ENCODE data around the gene USP34.

The USP34 gene

GRCh38 chr2:61334466-61334865, 136.4 kb downstream of the USP34 start:
- TF ChIP-seq CTCF (conservative IDR thresholded peaks at IDR 0.05; ENCODE audit: low read length), result no peak
- H3K4me3 ChIP-seq (ENCODE audit: low read length), result no peak overlapping the region
- no peak for DNase-seq (ENCODE audit: low read depth)

GRCh38 chr2:61328707-61329251, 142.1 kb downstream of the USP34 start:
- peak; percentile 17 for DNase-seq (ENCODE audit: low read depth)
- no peak for TF ChIP-seq CTCF (conservative IDR thresholded peaks at IDR 0.05; ENCODE audit: low read length)
- H3K4me3 ChIP-seq (ENCODE audit: low read length), result no peak overlapping the region

GRCh38 chr2:61327173-61327572, 143.7 kb downstream of the USP34 start:
- H3K4me3 ChIP-seq (ENCODE audit: low read length), result no peak overlapping the region
- no peak for TF ChIP-seq CTCF (conservative IDR thresholded peaks at IDR 0.05; ENCODE audit: low read length)
- DNase-seq (ENCODE audit: low read depth), result no peak

- H3K4me3 ChIP-seq (ENCODE audit: low read length), result no peak overlapping the region
- no peak for DNase-seq (ENCODE audit: low read depth)
- no peak for TF ChIP-seq CTCF (conservative IDR thresholded peaks at IDR 0.05; ENCODE audit: low read length)
Observed at GRCh38 chr2:61326423-61326822, 144.5 kb downstream of the USP34 start.

GRCh38 chr2:61320181-61320580, 150.7 kb downstream of the USP34 start:
- TF ChIP-seq CTCF (conservative IDR thresholded peaks at IDR 0.05; ENCODE audit: low read length), result no peak
- DNase-seq (ENCODE audit: low read depth), result no peak
- no peak overlapping the region for H3K4me3 ChIP-seq (ENCODE audit: low read length)

GRCh38 chr2:61318553-61318952, 152.3 kb downstream of the USP34 start:
- H3K4me3 ChIP-seq (ENCODE audit: low read length), result no peak overlapping the region
- no peak for TF ChIP-seq CTCF (conservative IDR thresholded peaks at IDR 0.05; ENCODE audit: low read length)
- no peak for DNase-seq (ENCODE audit: low read depth)

- no peak for DNase-seq (ENCODE audit: low read depth)
- TF ChIP-seq CTCF (conservative IDR thresholded peaks at IDR 0.05; ENCODE audit: low read length), result no peak
- no peak overlapping the region for H3K4me3 ChIP-seq (ENCODE audit: low read length)
Observed at GRCh38 chr2:61295981-61296380, 174.9 kb downstream of the USP34 start.
